Prostate gland (tissue), 2 donors: ENCODE data around the gene STKLD1. TPM values are rescaled to one million over a fixed set of nuclear protein-coding genes. Genes with fewer than 3 reads are reported as not detected.

Experiments used
- DNase-seq: peaks from one replicate; pipeline ENCODE4 v3.0.0-alpha.2; 2019; ENCODE audit warnings: low spot score
- H3K27ac ChIP-seq, 2 donors: fragments of 200-600 bp; sonication (generic); 2 replicates each; pipeline ENCODE4 v1.5.1; 2017 to 2019
- H3K27me3 ChIP-seq: fragments of 200-600 bp; sonication (generic); replicated peaks from 2 replicates; pipeline ENCODE4 v1.5.1; 2019; ENCODE audit not compliant: insufficient read depth
- H3K36me3 ChIP-seq, 2 donors: fragments of 200-600 bp; sonication (generic); 1 replicate in 1 of 2; 2 replicates in 1 of 2; pipeline versions ENCODE4 v1.5.1 to v1.8.1; 2017 to 2019
- H3K4me1 ChIP-seq: fragments of 200-600 bp; sonication (generic); replicated peaks from 2 replicates; pipeline ENCODE4 v1.5.1; 2019
- H3K4me3 ChIP-seq, 2 donors: fragments of 200-600 bp; sonication (generic); 2 replicates each; pipeline ENCODE4 v1.5.1; 2017 to 2019
- H3K9me3 ChIP-seq: fragments of 200-600 bp; sonication (generic); 2 replicates; pipeline ENCODE4 v1.5.1; 2017
- CTCF ChIP-seq, 4 experiments: fragments of 200-600 bp in 2 of 4; fragments of 450-650 bp in 2 of 4; sonication (generic) in 2 of 4; IDR thresholded peaks; 1 replicate in 3 of 4; 2 replicates in 1 of 4; pipeline ENCODE4 v1.5.1; 2016 to 2019; ENCODE audit warnings: antibody characterized with exemption in 4 of 4, mild to moderate bottlenecking in 2 of 4, moderate library complexity in 2 of 4
- POLR2A ChIP-seq: fragments of 450-650 bp; IDR thresholded peaks from one replicate; pipeline ENCODE4 v1.6.1; 2016; ENCODE audit warnings: antibody characterized with exemption, mild to moderate bottlenecking
- POLR2AphosphoS5 ChIP-seq: sonication (generic); formaldehyde crosslinking; IDR thresholded peaks from one replicate; pipeline ENCODE4 v1.6.1; 2017; ENCODE audit warnings: antibody characterized with exemption
- WGBS: methylation state at CpG from one replicate; pipeline ENCODE4 v1.1.5; 2018; 5-methylcytosine and 5-hydroxymethylcytosine counted together
- intact Hi-C: fragments of 100-400 bp; cut with DNase I; formaldehyde crosslinking; loops from one replicate; pipeline ENCODE4 v1.14.2; 2022
- total RNA-seq, 2 donors: library from RNA; depleted of rRNA; stranded (reverse); fragments of >200 nt; gene quantifications; one replicate each; pipeline ENCODE4 v1.1.0, GENCODE V29; 2016

The STKLD1 gene
- total RNA-seq, 2 donors from 2014 or later: 0.87 to 1.0 TPM

- Histone ChIP-seq H3K9me3 (no peaks in the 10 kb centered on the region), H3K4me1 (no peaks in the 10 kb centered on the region), H3K27me3 (no peaks in the 10 kb centered on the region), H3K4me3 (no peak overlapping the region), H3K36me3 (no peaks in the 10 kb centered on the region), H3K27ac (no peak overlapping the region)
- intact Hi-C loops: no loop called here
- TF ChIP-seq POLR2A (no peak), CTCF (IDR thresholded peaks at IDR 0.05) (no peak), POLR2AphosphoS5 (no peak)
- DNase-seq: no peak
- 80% methylated on average over 17 of the region's 17 CpGs for WGBS
Observed at GRCh38 chr9:133384736-133385321, 8.7 kb downstream of the STKLD1 start.

GRCh38 chr9:133385452-133385851, 9.3 kb downstream of the STKLD1 start:
- WGBS: 80% methylated on average over 11 of the region's 14 CpGs
- no peak overlapping the region for H3K4me3 ChIP-seq
- no peaks in the 10 kb centered on the region for H3K9me3 ChIP-seq
- no peaks in the 10 kb centered on the region for H3K4me1 ChIP-seq
- no peak for TF ChIP-seq POLR2AphosphoS5
- no peak for TF ChIP-seq POLR2A
- no peak for TF ChIP-seq CTCF (IDR thresholded peaks at IDR 0.05)
- DNase-seq: no peak
- intact Hi-C loops: no loop called here
- H3K27me3 ChIP-seq: no peaks in the 10 kb centered on the region
- H3K27ac ChIP-seq: no peak overlapping the region
- no peaks in the 10 kb centered on the region for H3K36me3 ChIP-seq

GRCh38 chr9:133386338-133386737, 10.2 kb downstream of the STKLD1 start:
- intact Hi-C loops: no loop called here
- Histone ChIP-seq H3K36me3 (no peaks in the 10 kb centered on the region), H3K9me3 (no peaks in the 10 kb centered on the region), H3K27me3 (no peaks in the 10 kb centered on the region), H3K4me3 (no peak overlapping the region), H3K27ac (no peak overlapping the region), H3K4me1 (no peaks in the 10 kb centered on the region)
- 86% methylated on average over 13 of the region's 13 CpGs for WGBS
- TF ChIP-seq POLR2A: no peak
- TF ChIP-seq POLR2AphosphoS5: no peak
- TF ChIP-seq CTCF (IDR thresholded peaks at IDR 0.05): no peak
- DNase-seq: no peak

- peak; percentile 58 for DNase-seq
- TF ChIP-seq CTCF (IDR thresholded peaks at IDR 0.05) (no peak), POLR2A (no peak), POLR2AphosphoS5 (peak; percentile 30)
- WGBS: 38% methylated on average over 9 of the region's 9 CpGs
Observed at GRCh38 chr9:133387680-133388079, 11.5 kb downstream of the STKLD1 start.

GRCh38 chr9:133389025-133389557, 12.9 kb downstream of the STKLD1 start:
- WGBS: 96% methylated on average over 12 of the region's 12 CpGs
- Histone ChIP-seq H3K27ac (no peak overlapping the region), H3K4me3 (no peak overlapping the region), H3K27me3 (peaks cover under 1% of the 10 kb centered on the region), H3K4me1 (no peaks in the 10 kb centered on the region), H3K9me3 (no peaks in the 10 kb centered on the region), H3K36me3 (no peaks in the 10 kb centered on the region)
- intact Hi-C loops: no loop called here
- no peak for DNase-seq
- TF ChIP-seq POLR2A (no peak), CTCF (IDR thresholded peaks at IDR 0.05) (no peak), POLR2AphosphoS5 (no peak)

More at GRCh38 chr9:133387680-133388079, 11.5 kb downstream of the STKLD1 start:
- intact Hi-C loops: no loop called here
- Histone ChIP-seq H3K27ac (no peak overlapping the region), H3K27me3 (no peaks in the 10 kb centered on the region), H3K36me3 (no peaks in the 10 kb centered on the region), H3K9me3 (no peaks in the 10 kb centered on the region), H3K4me1 (no peaks in the 10 kb centered on the region), H3K4me3 (no peak overlapping the region)
